MM.1S (cell line): Measurements from ENCODE around the gene CORO7.

Experiments
- EZH2phosphoT487 ChIP-seq: fragments of 300-600 bp; sonication (generic); IDR thresholded peaks from 2 replicates; pipeline ENCODE4 v1.6.1; 2018; ENCODE audit warnings: antibody characterized with exemption, low read length
- TF ChIP-seq, protein P1 (sequence below): fragments of 300-600 bp; sonication (generic); IDR thresholded peaks from 2 replicates; pipeline ENCODE4 v1.5.1; 2016; ENCODE audit warnings: antibody characterized with exemption, low read length, mixed read lengths

DNA sequence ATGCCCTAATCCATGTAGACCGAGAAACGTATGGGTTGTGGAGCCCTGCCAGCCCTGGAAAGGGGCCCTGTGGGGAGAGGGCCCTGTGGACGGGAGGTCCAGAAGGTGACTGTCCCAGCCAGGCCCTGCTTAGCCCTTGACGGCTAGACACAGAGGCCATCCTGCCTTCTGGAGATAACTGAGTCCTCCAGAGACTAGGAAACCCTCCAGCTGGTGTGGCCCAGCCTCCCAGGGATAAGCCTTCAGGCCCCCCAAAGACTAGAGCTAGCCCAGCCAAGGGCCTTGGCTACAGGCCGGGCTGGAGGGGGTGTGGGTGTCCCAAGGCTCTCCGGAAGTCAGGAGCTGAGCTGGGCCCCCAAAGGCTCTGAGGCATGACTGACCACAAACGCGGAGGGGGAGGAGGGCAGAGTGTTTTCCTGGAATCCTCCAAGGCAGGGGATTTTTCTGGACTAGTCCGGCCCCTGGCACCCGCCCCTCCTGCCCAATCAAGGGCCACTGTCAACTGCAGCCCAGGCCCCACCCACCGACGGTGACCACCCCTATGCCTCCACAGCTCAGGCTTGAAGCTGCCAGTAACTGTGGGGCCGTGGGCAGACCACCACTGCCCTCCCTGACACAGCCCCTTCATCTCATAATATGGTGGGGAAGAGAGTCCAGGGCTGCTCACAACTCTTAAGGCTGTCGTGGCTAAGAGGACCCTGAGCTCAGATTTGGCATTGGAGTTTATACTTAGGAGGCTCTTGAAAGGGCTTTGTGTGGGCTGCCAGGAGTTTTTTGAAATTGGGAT lies 45.6 kb downstream of the CORO7 start:
- no peak for TF ChIP-seq EZH2phosphoT487
- TF ChIP-seq, protein P1, sequence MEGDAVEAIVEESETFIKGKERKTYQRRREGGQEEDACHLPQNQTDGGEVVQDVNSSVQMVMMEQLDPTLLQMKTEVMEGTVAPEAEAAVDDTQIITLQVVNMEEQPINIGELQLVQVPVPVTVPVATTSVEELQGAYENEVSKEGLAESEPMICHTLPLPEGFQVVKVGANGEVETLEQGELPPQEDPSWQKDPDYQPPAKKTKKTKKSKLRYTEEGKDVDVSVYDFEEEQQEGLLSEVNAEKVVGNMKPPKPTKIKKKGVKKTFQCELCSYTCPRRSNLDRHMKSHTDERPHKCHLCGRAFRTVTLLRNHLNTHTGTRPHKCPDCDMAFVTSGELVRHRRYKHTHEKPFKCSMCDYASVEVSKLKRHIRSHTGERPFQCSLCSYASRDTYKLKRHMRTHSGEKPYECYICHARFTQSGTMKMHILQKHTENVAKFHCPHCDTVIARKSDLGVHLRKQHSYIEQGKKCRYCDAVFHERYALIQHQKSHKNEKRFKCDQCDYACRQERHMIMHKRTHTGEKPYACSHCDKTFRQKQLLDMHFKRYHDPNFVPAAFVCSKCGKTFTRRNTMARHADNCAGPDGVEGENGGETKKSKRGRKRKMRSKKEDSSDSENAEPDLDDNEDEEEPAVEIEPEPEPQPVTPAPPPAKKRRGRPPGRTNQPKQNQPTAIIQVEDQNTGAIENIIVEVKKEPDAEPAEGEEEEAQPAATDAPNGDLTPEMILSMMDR = no peak
